EH (cell line): ENCODE data around the gene MAGT1.
"Not testable (repeated sequence)": the region's sequence is repeated elsewhere in the genome, so short reads cannot be mapped to it uniquely, and the experiment has no call there.

Source experiments
- DNase-seq: peaks from one replicate; pipeline ENCODE4 v3.0.0-alpha.2; 2015; ENCODE audit warnings: low read depth

The MAGT1 gene

DNA sequence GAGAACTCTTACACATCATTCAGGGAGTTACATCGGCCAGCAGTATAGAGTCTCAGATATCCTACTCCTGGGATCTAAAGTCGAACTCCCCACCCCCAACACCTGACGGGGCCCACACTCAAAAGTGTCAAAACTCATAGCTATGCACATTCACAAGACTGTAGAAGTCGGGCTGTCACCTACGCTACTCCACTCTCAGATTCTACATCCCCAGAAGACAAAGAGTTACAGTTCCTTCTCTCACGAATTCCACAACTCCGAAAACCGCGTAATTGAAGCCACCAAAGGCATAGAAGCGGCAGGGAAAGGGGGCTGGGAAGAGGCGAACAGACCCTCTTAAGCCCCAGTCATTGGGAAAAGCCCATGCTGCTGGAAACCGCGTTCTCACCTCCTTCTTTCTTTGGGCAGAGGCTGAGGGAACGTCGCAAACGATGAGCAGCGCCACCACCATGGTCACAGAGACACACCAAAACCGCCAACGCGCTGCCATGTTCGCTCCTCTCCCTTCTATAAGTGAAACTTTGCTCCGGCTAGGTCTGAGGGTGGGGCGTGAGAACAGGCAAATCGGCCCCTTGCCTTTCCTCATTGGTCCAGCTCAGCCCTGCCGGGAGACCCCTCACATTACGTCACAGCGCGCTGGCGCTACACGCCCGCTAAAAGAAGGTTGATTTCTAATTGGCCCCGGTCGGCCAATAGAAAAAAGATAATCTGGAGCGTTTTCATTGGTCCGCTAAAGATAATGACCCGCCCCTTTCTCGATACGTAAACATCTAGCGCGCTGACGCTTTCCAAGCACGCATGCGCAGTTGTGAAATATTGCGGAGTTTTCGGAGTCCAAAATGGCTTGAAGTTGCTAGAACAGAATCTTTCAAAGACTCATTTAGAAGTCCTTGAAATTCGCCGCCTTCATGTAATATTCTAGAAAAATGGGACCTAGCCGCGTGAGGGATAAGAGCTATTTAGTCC lies at the start of gene MAGT1:
MAGT1 (minus strand) TSS at position 515 of the 966 bp plus-strand sequence; CDS start at position 490, 25 bp downstream.
- DNase-seq = peak; percentile 97

DNA sequence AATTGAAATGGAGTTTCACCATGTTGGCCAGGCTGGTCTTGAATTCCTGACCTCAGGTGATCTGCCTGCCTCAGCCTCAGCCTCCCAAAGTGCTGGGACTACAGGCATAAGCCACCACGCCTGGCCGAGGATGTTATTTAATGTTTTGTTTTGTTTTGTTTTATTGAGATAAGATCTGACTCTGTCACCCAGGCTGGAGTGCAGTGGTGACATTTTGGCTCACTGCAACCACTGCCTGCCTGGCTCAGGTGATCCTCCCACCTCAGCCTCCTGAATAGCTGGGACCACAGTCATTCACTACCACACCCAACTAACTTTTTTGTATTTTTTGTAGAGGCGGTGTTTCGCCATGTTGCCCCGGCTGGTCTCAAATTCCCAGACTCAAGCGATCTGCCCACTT lies 49.8 kb upstream of the MAGT1 start:
- DNase-seq = not testable (repeated sequence)

DNA sequence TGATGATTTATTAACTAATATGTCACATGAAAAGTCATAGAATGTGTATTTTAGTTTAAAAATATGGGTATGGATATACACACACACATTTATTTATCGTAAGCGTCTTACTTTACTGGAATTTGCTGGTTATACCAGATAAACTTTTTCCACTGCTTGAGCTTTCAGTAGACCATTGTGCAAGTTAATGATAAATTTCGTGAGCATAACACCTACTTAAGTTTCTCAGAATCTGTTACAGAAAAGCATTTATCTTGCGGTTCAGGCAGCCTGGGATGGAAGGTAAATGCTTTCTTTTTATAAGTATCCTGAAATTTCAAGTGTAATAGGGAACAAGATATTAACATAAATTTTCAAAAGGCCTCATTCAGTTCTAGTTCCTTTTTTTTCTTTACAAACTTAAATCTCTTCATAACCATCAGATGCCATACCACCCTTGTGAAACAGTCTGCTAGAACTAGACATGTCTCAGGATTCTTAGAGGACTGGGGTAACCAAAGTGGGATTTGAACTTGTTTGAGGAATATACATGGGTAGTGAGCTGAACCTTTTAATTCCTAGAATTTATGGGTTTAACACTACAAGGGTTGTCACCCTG lies 42.9 kb upstream of the MAGT1 start:
- DNase-seq = no peak

DNA sequence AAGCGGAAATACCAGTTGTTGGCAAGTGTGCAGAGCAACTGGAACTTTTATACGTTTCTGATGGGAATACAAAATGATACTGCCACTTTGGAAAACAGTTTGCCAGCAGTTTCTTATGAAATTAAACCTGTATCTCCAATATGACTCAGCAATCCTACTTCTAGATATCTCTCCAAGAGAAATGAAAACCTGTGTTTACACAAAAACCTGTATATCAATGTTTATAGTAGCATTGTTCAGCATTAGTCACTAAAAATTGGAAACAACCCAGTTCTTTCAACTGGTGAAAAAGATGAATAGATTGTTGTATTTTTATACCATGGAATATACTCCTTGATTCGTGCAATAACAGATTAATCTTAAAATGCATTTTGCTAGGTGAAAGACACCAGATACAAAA lies 42.1 kb upstream of the MAGT1 start:
- DNase-seq = peak; percentile 13

DNA sequence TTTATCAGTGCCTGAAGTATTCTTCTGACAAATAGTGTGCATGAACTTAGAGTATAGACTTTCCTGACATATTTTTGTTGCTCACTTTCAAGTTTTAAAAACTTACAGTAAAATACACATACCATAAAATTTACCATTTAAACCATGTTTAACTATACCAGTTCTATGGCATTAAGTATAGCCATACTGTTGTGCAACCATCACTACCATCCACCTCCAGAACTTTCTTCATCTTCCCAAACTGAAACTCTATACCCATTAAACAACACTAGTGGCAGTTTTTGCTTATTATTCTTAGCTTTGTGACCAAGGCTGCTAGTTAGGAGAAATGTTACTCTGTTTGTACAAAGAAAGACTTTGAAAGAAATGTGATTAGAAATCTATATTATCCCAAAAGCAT lies 41.1 kb upstream of the MAGT1 start:
- DNase-seq = no peak

DNA sequence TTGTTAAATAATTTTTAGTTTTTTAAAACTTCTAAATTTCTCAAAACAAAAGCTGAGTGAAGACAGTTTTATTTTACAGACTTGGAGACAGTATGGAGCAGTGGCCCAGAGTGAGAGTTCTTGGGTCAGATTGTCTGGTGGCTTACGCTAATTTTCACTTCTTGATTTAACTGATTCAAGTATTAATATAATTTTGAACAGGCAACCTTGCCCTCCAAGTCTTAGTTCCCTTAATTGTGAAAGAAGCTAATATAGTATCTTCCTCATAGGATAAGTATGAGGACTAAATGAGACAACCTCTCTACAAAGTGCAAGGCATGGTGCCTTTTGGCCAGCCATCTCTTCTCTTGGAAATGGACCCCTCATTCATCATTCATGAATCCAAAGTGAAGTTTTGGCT lies 40.7 kb upstream of the MAGT1 start:
- DNase-seq = no peak

DNA sequence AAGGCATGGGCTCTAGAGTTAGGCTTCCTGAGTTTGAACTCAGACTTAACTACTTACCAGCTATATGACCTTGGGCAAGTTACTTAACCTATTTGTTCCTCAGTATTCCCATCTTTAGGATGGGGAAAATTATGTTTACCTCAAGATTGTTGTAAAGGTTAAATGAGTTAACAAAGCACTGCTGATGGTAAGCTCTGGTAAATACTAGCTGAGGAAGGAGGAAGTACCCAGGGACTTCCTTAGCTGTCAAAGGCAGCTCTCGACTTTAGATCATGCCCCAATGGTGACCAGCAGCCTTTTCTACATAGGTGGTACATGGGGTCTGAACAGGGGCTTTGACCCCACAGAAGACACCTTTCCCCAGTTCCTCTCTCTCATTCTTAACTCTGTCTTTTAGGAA lies 35.3 kb upstream of the MAGT1 start:
- DNase-seq = no peak

DNA sequence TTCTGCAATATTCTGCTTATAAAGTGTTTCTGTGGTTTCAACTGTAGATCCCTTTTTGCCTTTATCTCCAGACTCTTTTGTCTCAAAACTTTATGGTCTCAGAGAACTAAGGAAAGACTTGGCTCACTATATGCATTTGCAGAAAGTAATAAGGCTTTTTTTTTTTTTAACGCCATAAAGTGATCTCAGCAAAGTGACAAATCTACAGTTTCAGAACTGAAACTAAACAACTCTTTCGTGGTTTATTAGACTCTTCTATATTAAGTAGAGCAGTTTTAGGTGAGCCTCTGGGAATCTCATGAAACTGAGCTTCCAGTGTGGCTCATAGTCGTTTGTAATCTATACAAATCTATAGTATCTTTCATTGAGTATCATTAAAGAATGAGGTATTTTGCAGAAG lies 30.5 kb upstream of the MAGT1 start:
- DNase-seq = no peak

DNA sequence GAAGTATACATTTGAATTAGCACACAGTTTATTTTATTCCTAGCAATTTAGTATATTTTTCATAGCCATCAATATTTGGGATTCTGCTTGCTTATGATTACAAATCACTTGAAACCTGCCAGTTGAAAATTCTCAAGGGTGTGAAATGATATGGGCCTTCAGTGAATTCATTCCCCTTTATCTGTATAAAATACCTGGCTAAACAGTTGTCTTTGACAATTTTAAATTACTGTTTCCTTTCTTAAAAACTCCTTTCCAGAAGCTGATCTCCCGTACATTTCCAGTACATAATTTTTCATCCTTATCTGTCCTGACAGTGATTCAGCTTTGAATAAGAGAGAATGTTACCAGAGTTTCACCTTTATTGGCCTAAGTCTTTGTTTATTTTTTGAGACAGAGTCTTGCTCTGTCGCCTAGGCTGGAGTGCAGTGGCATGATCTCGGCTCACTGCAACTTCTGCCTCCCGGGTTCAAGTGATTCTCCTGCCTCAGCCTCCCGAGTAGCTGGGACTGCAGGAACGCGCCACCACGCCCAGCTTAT lies 29.2 kb upstream of the MAGT1 start:
- DNase-seq = no peak

DNA sequence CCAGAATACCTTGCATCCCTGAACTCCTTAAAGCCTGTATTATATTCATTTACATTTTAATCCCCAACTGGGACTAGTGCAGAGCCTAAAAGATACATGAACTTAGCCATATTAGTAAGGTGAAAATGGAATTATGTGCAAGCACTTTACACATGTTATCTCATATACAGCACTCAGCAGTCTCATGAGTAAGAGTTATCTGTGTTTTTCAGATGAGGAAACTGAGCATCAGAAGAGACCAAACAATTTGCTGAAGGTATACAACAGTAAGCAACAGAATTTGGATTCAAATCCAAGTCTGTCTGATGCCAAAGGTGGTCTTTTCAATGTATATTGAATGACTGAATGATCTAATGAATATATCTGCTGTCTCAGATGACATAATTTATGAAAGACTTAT lies 27.6 kb upstream of the MAGT1 start:
- no peak for DNase-seq

DNA sequence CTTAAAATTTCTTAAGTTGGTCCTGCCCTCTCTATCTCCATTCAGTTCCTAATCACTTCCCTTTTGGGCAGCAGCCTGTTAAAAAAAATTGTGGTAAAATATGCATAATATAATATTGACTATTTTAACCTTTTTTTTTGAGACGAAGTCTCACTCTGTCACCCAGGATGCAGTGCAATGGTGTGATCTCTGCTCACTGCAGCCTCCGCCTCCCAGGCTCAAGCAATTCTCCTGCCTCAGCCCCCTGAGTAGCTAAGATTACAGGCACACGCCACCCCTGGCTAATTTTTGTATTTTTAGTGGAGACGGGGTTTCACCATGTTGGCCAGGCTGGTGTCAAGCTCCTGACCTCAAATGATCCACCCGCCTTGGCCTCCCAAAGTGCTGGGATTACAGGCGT lies 24.1 kb upstream of the MAGT1 start:
- DNase-seq = not testable (repeated sequence)

DNA sequence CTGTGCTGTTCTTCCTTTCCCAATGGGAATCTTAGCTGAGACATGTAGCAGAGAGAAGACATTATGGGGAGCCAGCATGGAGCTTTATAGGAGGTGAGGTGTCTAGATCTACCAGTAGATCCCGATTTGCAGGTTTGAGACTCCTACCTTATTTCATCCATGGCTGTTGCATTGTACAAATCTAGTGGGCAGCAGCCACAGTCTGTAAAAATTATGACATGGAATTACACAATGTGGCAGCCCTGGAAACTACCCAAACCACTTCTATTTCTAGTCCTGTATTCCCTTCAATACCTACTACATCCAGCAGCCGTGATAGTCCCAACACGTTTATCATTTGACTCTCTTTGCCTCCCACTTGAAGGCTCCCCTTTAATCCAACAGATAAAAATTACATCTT lies 23.3 kb upstream of the MAGT1 start:
- peak; percentile 21 for DNase-seq

DNA sequence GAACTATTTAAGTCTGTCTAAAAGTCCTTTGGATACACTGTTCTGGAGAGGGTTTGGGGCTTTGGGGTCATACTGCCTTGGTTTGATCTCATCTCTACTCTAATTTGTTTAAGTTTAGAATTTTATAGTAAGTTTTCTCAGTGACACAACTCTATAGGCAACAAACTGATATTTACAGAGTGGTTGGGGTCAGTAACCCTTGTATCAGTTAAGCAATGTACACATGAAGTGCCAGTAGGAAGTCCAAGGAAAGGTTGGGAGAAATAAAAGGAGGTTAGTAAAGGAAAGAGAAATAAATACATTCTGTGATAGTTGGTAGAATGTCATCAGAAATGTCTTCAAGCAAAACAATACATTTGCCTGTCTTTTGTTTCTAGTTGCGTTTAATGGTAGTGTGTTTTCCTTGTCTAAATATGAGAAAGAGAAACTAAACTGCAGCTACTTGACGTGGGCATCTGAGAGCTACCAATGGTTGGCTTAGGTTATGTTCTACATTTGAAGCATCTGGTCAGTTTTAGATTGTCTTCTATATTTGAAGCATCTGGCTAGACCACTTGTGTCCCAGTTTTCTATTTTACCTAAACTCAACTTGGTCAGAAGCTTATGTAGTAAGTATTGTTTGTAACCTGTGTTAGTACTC lies 22.2 kb upstream of the MAGT1 start:
- DNase-seq = no peak

DNA sequence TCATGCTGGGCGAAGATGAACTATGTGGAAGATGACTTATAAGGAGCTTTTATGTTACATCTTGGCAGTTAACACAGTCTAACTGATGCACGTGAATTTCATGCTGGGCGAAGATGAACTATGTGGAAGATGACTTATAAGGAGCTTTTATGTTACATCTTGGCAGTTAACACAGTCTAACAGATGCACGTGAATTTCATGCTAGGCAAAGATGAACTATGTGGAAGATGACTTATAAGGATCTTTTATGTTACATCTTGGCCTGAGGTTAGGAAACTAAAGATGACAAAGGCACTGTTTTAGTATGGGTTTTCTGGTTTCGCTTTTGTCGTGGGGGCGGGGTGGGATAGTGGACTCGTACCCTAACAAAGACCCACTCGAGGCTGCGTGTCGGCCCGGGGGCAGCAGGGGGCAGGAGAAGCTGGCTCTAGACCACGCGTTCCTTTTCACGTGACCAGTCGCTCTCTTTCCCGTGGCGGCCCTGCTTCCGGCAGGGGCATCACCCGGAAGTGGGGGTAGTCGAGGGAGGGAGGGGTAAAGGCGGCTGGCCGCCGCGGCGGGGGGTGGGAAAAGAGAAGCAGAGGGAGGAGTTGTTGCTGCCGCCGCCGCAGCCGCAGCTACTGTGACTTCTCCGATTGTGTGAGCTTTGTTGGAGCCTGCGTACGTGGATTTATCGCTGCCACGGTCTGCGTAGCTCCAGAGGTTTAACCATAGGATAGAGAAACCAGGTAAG lies 15.0 kb upstream of the MAGT1 start, which contains the start of gene ATP7A:
ATP7A (plus strand) TSS at position 586 of the 733 bp plus-strand sequence. CDS start 60,949 bp downstream, outside the sequence.
- peak; percentile 91 for DNase-seq

DNA sequence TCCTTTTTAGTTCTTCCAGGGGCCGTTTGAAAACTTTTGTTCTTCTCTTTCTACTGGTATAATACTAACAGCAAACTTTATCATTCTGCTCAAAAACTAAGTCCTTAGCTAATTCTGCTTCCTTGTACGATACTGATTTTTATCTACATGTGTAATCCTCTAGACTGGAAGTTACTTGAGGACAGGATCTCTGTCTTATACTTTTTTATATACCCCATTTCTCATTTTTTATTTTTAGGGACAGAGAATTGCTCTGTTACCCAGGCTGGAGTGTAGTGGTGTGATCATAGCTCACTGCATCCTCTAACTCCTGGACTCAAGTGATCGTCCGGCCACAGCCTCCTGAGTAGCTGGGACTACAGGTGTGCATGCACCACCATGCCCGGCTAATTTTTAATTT lies 6.3 kb upstream of the MAGT1 start:
- DNase-seq = no peak

DNA sequence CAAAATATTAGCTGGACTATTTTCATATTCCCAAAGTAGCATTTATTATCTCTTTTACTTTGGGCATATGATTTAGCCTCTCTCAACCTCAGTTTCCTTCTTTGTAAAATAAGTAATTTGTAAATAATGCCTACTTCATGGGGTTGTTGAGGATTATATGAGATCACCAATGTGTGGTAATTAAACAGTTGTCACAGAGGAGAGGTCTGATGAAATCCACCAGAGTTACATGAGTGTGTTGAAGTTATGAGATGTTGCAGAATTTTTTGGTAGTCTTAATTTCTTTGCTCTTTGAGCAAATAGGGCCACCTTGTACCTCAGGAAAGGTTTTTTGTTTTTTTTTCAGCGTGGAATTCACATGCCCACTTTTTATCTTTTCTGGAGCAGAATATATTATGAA lies 5.5 kb upstream of the MAGT1 start:
- peak; percentile 6 for DNase-seq

DNA sequence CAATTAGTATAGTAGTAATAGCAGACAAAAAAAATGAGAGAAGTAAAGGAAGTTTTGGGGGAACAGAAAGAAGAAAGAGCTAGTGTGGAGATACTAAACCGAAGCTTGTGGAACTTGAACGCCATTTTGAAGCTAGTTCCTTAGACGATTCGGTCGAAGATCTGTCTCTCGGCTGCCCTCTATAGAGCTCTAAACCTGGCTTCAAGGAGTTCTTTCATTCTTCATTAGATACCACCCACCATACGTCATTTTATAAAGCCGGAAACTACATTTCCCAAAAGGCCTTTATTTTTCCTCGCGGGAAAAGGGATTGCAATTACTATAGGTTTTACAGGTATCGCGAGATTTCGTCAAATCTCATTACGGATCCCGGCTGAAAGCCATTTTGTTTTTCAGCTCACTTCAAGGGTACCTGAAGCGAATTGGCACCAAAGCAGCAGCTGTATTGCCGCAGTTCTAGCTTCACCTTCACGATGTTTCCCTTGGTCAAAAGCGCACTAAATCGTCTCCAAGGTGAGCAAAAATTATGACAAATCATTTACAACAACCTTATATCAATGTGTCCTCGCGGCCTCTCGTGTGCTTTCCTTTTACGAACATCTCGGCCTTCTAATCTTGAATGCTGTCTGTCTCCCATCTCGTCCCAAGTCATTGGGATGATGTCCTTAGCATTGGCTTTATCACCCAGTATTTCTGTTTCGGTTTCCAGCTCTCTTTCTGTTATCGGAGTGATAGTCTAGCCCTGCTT lies 4.0 kb upstream of the MAGT1 start, which contains the start of gene COX7B:
COX7B (plus strand) TSS at position 388 of the 748 bp plus-strand sequence; CDS start at position 474, 86 bp downstream.
- DNase-seq = peak; percentile 96

DNA sequence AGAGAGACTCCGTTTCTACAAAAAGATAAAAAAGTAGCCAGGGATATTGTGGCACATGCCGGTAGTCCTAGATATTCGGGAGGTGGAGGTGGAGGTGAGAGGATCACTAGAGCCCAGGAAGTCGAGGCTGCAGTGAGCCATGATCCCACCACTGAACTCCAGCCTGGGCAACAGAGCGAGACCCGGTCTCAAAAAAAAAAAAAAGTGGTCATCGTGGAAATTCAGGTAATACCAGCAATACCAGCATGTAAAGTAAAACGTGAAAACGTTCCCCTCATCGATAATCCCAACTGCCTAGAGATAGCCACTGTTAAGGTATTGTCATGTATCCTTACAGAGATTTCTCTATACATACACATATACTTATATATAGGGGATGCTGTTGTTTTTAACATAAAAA lies 1.5 kb downstream of the MAGT1 start:
- DNase-seq = no peak

DNA sequence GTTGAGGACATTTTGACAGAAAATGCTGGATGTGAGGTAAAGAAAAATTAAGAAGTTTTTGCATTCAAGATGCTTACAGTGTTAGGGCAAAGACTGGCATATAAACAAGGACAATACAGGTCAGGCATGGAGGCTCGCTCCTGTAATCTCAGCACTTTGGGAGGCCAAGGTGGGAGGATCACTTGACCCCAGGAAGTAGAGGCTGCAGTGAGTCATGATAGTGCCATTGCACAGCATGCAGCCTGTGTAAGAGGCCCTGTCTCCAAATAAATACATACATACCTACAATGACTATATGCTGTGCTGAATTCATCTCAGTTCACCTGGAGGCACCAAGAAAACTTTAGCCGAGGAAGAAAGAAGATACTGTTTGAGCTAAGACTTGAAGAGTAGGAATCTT lies 2.3 kb downstream of the MAGT1 start:
- no peak for DNase-seq

DNA sequence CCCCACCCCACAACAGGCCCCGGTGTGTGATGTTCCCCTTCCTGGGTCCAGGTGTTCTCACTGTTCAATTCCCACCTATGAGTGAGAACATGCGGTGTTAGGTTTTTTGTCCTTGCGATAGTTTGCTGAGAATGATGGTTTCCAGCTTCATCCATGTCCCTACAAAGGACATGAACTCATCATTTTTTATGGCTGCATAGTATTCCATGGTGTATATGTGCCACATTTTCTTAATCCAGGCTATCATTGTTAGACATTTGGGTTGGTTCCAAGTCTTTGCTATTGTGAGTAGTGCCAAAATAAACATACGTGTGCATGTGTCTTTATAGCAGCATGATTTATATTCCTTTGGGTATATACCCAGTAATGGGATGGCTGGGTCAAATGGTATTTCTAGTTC lies 13.8 kb downstream of the MAGT1 start:
- not testable (repeated sequence) for DNase-seq

DNA sequence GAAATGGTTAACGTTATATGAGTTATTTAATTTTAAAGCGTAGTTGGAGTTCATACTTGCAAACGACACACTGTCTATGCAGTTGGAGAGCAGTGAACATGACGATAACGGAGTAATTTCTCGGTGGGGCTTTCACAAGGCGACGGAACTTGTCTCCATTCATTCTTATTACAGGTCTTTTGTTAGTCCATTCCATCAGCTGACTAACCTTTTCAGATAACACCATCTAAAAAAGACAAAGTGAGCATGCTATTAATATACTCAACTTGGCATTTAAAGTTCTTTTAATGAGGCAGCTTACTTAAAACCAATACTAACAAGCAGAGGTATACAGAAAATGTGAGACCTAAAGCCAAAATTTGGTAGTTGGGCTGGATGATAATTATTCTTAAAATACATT lies 19.9 kb downstream of the MAGT1 start:
- no peak for DNase-seq
